ENCODE data around the gene AHNAK2.
"Not testable (repeated sequence)": the region's sequence is repeated elsewhere in the genome, so short reads cannot be mapped to it uniquely, and the experiment has no call there.

The AHNAK2 gene

DNA sequence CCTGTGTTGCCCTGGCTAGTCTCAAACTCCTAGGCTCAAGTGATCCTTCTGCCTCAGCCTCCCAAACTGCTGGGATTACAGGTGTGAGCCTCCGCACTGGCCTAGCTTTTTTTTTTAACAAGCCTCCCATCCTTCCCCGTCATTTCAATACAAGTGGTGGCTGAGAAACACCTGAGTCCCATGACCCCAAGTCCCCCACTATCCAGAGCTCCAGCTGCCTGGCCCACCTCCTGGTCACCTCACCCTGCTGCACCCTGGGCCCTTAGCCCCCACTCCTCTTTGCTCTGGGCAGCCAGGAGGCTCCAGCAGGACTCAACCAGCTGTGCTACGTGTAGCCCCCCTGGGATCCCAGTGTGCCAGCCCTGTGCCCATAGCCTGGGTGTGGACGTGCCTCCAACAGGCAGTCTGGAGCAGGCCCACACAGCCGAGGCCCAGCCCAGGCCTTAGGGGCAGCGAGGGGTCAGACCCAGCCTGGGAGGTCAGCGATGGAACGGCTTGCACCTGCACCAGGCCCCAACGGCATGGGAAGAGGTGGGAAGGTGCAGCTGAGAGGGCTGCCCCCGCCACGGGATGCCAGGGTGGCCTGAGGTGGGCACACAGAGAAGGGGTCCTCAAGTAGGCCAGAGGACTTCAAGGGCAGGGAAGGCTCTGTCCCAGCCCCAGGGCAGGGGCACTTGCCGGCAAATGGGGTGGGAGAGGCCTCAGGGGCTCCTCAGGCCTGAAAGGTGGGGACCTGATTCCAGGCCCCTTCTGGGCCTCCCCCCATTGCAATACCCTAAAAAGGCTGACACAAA lies 6.5 kb downstream of the AHNAK2 start:
- DNase-seq, result no peak

DNA sequence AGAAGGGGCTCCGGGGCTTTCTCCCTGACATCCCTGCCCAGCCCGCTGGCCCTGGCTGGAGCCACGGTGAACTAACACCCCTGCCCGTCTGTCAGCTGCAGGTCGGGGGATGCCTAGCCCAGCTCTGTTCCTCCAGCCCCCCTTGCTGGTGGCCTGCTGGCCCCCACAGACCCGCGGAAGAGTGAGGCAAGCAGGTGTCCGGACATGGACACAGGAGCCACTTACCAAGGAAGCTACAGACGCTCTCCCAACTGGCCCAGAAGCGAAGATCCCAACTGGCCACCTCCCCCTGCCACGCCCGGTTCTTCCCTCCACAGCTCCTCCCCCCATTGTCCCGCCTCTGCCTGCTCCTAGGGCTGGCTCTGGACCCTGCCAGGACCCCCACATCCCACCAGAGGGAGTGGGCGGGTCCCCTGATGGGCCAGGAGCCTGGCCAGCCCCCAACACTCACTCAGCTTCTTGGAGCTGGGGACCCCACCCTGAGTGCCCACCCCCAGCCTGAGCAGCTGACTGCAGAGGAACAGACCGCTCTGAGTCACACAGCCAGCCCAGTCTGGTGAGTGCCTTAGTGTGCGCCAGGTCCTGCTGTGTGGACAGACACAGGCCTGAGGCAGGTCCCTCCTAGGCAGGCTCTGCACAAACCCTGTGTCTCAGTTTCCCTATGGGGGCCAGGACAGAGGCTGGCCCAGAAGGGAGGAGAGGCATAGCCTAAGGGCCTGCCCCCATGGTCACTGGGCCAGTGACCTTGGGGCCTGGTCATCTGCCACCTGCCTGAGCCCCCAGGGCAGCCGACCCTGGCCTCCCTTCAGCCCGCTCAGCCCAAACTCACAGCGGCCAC lies 7.7 kb downstream of the AHNAK2 start:
- no peak for DNase-seq

DNA sequence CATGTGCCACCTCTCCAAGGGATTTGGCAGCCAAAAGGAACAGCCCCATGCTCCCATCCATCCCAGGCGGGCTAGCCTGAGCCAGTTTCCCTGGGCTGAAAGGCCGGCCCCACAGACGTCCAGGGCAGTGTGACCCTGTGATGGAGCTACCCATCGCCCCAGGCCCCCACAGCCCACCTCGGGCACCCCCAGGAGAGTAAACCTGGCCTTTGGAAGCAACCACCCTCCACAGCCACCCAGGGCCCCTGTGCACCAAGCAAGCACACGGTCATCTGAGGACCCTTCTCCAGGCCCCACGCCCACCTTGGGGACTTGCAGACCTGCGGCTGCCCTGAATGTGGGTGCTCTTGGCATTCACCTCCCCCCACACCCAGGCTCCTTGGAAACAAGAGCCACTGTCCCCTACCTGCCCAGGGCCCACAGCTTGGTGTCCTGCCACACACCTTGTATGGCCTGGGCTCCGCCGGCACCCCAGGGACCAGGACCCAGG lies 8.4 kb downstream of the AHNAK2 start:
- no peak for DNase-seq

DNA sequence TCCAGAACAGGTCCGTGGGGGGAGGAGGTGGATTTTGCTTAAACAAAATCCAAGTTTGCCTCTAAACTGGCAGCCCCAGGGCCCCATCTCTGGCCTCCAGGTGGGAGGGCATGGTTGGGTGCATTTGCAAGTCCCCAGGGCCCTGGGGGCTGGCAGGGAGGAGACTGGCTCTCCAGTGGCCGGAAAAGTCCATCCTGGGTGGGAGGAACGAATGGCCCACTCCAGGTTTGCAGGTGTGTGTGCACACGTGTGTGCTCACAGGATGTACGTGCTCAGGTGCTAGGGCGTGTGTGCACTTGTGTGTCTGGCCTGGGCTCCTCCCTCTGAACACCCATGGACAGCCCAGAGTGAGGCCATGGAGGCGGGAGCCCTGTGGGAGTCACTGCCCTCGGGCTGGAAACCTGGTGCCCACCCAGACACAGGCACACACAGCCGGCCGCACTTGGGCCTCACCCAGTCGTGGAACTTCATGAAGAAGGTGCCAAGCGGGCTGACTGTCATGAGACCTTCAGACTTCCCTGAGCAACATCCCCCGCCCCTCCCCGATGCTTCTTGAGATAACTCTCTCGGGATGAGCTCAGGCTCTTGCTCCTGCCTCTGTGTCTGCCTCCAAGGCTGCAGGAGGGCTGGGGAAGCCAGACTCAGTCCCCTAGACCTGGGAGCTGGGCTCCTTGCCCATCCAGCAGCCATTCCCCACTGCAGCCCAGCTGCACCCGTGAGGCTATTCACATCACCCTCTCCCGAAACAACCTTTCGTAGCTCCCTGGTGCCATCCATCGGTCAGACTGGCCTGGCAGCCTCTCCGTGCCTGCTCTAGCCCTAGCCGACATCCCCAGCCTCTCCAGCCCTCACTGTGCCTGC lies 9.4 kb downstream of the AHNAK2 start:
- DNase-seq, result no peak

DNA sequence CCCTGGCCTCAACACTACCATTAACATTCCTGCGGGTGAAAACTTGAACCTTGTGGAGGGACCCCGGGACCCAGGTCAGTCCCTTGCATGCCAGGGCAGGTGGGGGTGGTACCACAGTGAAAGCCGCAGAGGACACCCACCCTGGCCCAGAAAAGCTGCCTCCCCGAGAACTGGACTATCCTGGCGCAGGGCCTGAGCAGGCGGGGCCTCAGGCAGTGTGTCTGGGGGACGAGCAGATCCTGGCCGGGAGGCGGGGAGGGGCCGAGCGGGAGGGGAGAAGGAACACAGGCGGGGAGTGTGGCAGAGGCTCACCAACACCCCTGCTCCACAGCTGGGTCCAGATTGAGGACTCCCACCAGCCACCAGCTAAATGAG lies 10.0 kb downstream of the AHNAK2 start:
- DNase-seq, result no peak

DNA sequence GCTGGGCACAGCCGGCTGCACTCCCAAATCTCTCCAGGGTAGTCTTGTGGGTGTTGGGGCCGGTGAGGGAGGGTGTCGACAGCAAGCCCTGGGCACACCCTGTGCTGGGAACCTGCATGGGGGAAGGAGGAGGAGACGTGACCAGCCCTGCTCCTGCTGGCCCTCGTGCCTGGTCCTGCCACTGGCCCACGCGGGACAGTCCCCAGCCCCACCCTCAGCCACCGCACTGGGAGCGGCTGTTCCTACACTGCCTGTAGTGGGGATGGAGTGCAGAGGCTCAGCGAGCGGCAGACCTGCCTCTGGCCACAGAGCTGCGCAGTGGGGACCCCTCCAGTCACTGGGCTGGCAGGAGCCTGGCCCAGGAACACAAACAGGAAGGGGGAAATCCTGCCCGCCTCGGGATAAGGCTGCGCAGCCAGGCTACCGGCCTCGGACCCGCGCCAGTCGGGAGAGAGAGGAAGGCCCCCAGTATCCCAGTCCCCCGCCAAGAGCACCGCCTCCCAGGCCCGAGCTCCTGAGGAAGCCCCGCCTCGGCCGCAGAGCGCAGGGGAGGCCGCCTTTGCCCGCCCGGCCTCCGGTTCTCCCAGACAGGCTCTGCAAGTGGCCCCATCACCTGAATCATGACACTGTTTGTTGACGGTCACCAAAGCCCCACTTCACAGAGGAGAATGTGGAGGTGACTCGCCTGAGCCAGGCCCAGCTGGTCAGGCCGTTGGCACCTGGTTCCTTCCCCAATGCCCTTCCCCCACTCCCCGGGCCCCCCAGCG lies 10.6 kb downstream of the AHNAK2 start:
- no peak for DNase-seq

DNA sequence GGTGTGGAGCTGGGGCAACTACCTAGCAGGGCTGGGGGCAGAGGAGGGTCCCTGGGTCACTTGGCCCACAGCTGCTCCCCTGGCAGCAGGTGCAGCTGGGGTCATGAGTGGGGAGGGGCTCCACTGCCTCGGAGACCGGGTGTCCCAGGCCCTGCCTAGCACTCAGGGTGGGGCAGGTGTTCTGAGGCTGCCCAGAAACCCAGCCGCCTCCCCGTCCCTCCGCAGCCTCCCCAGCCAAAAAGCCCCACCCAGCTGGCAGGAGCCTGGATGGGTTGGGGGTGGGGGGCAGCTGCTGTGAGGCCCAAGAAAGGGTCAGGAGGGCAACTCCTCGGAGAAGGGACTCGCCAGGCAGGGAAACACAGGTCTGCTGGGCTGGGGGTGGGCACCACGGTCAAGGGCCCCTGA lies 11.2 kb downstream of the AHNAK2 start:
- DNase-seq, result no peak

DNA sequence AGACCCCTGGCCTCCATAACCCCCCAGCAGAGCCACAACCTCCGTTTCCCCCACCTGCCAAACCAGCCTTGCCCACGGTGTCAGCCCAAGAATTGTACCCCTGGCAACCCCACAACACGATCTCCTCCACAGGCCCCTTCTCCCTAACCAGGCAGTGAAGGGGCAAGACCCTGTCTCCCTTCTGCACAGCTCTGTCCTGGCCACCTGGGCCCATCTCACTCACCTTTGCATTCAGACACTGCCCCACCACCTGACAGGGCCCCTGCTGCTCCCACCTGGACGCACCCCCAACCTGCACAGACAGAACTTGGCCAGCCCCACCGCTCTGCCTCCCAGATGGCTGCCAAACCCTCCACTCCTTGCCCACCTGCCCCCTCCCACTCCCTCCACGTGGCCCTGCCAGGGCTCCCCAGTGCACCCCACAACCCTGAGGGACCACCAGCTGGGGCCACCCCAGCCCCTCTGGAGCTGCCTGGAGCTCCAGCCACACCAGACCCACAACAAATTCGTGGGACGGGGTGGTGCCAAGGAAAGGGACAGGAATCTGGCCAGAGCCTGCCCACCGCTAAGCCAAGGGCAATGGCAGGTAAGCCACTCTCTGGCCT lies 11.8 kb downstream of the AHNAK2 start:
- DNase-seq, result no peak

DNA sequence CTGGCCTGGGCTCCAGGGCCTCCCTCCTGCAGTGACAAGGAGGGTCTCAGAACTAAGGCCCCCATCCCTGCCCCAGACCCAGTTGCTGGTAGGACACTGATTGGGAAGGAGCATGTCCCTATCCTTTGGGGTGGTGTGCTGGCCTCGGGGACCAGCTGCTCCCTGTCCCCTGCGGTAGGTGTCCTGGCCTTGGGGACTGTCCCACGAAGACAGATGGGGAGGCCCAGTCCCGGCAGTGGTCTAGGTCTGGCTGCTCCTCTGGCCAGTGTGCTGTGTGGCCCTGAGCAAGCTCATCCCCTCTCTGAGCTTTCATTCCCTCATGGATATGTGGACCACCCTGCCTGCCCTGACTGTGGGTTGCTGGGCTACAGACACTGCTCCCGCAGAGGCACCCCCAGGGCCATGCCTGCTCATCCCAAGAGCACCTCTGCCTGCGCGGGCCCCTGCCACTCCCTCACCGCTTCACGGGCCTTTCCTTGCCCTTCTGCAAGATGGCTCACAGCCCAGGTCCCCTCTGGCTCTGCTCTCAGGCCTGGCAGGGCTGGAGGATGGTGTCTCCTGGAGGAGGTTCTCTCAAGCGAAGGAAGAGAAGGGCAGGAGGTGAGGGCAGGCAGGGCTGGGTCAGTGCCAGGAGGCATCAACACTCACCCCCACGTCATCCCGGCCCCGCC lies 12.5 kb downstream of the AHNAK2 start:
- DNase-seq, result no peak

DNA sequence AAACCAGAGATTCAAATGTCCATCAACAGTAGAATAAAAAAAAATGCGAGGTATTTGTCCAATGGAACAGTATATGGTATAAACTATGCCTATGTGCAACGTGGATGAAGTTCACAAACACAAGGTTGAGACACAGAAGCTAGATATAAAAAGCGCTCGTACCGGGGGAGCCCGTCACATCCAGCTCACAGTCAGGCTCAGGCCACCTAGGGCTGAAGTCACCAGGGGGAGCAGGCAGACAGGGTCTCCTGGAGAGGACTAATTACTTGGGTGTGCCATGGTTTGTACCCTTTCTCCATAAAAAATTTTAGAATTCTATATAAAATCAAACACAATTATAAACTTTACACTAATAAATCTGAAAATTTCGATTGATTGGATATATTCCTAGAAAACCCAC lies 13.6 kb downstream of the AHNAK2 start:
- no peak for DNase-seq

DNA sequence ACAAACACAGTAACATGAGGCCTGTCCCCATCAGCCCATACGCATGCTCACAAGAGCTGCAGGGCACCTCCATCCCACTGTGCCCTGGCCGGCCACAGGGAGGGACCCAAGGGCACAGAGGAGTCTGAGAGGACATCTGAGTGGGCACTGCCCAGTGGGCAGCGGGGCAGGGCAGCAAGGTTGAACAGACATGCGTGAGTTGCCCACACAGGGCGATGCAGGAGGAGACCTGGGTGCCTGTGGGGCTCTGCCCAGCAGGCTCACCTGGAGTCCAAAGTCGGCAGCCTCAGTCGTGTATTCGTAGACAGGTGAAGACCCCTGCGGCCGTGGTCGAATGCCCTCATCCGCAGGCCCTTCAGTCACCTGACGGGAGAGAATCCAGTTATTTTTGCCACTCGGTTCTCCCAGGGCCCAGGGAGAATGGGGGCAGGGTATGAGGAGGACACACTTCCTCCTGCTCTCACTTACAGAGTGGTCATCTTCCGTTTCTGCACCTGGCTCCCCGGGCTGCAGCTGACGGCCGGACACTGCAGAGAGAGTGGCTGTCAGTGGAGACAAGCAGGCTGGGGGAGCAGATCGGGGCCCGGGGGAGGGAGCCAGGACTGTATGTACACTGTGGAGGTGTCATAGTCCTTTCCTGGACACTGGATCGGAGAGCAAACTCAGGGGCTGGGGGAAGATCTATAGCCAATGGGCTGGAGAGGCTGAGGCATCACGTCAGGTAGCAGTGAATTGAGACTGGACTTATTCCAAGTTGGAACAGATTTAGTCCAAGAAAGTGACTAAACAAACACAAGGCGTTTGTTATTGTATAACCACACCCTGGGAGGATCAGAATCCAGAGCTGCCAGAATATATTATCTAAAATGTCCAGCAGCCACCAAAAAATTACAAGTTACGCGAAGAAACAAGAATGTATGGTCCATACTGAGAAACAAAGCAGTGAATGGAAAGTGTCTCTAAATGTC lies 20.7 kb downstream of the AHNAK2 start:
- DNase-seq, result no peak

DNA sequence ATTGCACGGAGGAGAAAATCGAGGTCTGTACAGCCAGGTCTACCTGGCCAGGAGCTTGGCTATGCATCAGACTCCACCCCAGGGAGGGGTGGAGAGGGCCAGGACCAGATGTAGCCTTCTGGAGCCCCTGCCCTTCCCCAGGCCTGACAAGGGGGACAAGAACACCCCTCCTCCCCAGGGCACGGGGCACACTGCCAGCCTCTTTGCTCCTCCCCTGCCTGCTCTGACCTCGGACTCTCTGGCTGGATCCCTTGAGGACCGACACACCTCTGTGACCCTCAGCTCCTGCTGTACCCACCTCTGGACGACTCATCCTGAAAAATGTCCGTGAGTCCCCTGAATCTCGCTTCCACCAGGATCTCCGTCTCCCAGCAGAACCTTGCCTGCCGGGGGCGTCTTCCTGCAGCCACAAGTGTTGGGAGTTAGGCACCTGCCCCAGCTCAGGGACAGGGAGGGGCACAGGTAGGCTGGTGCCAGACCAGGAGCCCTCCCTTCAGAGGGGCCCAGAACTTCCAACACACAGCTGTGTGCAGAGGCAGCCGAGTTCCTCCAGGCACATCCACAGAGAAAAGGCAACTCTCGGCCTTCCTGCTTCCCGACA lies 21.8 kb downstream of the AHNAK2 start:
- no peak for DNase-seq

DNA sequence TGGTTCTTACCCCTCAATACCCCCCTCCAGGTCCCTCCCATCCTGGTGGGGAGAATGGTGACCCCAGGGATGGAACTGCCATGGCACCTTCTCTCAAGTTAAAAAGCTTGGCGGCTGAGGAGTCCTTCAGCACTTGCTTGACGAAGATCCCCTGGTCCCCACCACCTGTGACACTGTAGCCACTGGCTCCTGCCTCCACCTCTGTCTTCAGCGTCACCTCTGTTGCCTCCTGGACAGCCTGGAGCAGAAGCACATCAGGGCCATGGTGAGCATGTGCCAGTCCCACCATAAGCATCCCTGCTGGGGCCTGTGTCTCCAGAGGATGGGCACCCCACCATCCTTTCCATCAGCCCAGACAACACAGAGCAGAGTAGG lies 22.8 kb downstream of the AHNAK2 start:
- no peak for DNase-seq

DNA sequence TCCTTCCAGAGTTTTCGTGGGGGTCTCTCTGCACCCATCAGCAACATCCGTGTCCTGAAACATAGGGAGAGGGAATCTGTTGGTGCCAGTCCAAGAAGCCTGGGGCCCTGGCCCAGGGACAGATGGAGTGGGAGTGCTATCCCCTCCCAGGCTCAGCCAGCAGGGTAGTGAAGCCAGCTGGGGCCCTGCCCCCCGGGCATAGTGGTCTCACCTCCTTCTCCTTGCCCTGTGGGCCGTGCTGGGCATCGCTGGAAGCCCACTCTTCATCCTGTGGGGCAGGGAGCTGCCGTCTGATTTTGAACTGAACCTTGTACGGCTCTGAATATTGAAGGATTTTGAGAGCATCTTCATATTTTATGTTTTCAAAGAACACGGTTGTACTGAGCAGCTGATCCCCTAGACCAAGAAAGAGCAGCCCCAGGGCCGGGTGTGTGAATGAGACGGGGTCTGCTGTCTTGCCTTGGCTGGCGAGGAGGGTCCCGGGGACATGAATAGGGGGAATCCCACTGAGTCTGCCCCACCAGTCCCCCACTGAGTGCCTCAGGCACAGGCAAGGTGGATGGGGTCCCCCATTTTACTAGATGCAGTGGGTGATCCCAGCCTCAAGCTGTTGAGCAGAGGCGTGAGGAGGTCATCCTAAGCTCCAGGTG lies 23.3 kb downstream of the AHNAK2 start:
- no peak for DNase-seq

DNA sequence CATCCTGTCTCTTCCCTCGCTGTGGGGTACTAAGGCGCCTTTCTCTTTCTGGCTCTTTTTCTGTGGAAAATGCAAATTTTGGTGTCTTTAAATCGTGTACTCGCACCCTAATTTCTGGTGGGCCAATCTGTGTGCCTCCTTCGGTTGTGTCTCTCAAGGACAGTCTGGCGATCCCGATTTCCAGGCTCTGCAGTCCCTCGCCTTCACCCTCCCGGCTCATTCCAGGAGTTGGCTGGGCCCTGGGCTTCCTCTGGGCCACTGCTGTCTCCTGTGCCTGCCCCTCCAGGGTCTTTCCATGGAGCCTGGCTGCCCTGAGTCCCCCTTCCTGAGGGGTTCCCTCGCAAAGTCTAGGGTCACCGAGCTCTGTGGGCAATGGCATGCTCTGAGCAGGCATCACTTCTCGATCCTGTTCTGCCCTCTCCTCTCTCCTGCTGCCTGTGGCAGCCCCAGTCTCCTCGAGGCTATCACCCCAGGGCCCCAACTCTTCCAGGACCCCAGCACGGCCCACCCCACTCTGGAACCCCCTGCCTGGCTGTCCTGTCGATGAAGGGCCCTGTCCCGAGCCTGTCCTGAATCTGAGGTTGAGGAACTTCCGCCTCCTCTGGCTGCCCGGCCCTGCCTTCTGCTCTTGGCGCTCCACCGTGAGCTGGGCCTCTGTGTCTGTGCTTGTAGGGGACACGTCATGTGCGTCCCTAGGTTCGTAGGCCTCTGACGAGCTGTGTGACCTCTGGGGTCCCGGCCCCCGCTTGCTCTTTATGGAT lies 24.1 kb downstream of the AHNAK2 start:
- no peak for DNase-seq

DNA sequence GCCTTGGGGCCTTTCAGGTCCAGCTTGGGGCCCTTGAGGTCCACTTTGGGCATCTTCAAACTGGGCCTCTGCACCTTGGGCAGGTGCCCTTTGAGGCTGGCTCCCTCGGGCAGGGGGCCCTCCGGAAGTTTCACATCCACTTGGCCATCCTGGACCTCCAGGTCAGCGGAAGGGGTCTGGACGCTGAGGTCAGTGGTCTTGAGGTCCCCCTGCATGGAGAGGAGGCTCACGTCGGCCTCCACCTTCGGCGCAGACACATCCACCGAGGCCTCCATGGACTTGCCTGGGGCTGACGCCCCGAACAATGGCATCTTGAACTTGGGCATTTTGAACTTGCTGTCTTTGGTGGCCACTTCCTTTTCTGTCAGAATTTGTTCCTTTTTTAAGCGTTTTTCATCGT lies 25.1 kb downstream of the AHNAK2 start:
- DNase-seq, result no peak

DNA sequence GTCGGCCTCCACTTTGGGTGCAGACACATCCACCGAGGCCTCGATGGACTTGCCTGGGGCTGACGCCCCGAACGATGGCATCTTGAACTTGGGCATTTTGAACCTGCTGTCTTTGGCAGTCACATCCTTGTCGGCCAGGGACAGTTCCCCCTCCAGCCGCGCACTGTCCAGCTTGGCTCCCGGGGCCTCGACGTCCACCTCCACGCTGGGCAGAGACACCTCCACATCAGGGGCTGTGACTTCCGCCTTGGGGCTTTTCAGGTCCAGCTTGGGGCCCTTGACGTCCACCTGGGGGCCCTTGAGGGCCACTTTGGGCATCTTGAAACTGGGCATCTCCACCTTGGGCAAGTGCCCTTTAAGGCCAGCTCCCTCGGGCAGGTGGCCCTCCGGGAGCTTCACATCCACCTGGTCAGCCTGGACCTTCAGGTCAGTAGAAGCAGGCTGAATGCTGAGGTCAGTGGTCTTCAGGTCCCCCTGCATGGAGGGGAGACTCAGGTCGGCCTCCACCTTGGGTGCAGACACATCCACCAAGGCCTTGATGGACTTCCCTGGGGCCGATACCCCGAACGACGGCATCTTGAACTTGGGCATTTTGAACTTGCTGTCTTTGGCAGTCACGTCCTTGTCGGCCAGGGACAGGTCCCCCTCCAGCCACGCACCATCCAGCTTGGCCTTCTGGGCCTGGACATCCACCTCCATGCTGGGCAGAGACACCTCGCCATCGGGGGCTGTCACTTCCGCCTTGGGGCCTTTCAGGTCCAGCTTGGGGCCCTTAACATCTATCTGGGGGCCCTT lies 26.1 kb downstream of the AHNAK2 start:
- DNase-seq, result not testable (repeated sequence)

DNA sequence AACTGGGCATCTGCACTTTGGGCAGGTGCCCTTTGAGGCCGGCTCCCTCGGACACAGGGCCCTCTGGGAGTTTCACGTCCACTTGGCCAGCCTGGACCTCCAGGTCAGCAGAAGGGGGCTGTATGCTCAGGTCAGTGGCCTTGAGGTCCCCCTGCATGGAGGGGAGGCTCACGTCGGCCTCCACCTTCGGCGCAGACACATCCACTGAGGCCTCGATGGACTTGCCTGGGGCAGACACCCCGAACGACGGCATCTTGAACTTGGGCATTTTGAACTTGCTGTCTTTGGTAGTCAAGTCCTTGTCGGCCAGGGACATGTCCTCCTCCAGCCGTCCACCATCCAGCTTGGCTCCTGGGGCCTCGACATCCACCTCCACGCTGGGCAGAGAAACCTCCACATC lies 27.5 kb downstream of the AHNAK2 start:
- not testable (repeated sequence) for DNase-seq
